Measurements from ENCODE around the gene LRRC70. TPM values are rescaled to one million over a fixed set of nuclear protein-coding genes. Genes with fewer than 3 reads are reported as not detected.
"Not testable (repeated sequence)": the region's sequence is repeated elsewhere in the genome, so short reads cannot be mapped to it uniquely, and the experiment has no call there.

Gene LRRC70
- total RNA-seq, 1 donor from 2014 or later: 0.64 TPM

- H3K4me2 ChIP-seq (ENCODE audit: low read length): no peak overlapping the region
- H3K27me3 ChIP-seq (ENCODE audit: insufficient read depth, low read length): no peaks in the 10 kb centered on the region
- no peak overlapping the region for H3K27ac ChIP-seq (ENCODE audit: low read depth, low read length)
- no peak overlapping the region for H3K27ac Mint-ChIP-seq (ENCODE audit: unreplicated experiment)
- H4K20me1 ChIP-seq (ENCODE audit: insufficient read depth, low read length): no peaks in the 10 kb centered on the region
- peaks cover 15% of the 10 kb centered on the region for H3K36me3 Mint-ChIP-seq (ENCODE audit: low read depth, unreplicated experiment)
- H3K4me1 ChIP-seq (ENCODE audit: insufficient read depth, low read length): no peaks in the 10 kb centered on the region
- no peak overlapping the region for H3K4me3 ChIP-seq (ENCODE audit: insufficient read depth, low read depth, low read length)
- FAIRE-seq (no peak), DNase-seq (ENCODE audit: low read depth) (no peak)
- H3K9ac ChIP-seq (ENCODE audit: low read length): no peak overlapping the region
- TF ChIP-seq CTCF (IDR thresholded peaks at IDR 0.05; ENCODE audit: insufficient read depth, low read depth, low read length): no peak
- no peak for TF ChIP-seq EZH2 (IDR thresholded peaks at IDR 0.05; ENCODE audit: insufficient read depth, low read length)
- no peaks in the 10 kb centered on the region for H3K79me2 ChIP-seq (ENCODE audit: insufficient read depth, low read length)
- no peak overlapping the region for H2AFZ ChIP-seq (ENCODE audit: low read depth, low read length)
- H3K9me3 Mint-ChIP-seq (ENCODE audit: unreplicated experiment): peaks cover 4% of the 10 kb centered on the region
- H3K36me3 ChIP-seq (ENCODE audit: insufficient read depth, low read length): peaks cover 6% of the 10 kb centered on the region
- H3K4me3 Mint-ChIP-seq (ENCODE audit: unreplicated experiment): no peak overlapping the region
- no peaks in the 10 kb centered on the region for H3K27me3 Mint-ChIP-seq (ENCODE audit: low read depth, unreplicated experiment)
- H3K9me3 ChIP-seq (ENCODE audit: insufficient read depth, low read depth, low read length): no peaks in the 10 kb centered on the region
- H3K4me1 Mint-ChIP-seq (ENCODE audit: low read depth, unreplicated experiment): no peaks in the 10 kb centered on the region
These were observed 16.7 kb upstream of the LRRC70 start for GRCh38 chr5:62561896-62562295.

GRCh38 chr5:62562867-62563266 is 15.8 kb upstream of the LRRC70 start:
- no peaks in the 10 kb centered on the region for H3K9me3 ChIP-seq (ENCODE audit: insufficient read depth, low read depth, low read length)
- Mint-ChIP-seq H3K36me3 (ENCODE audit: low read depth, unreplicated experiment) (peaks cover 18% of the 10 kb centered on the region), H3K4me3 (ENCODE audit: unreplicated experiment) (no peak overlapping the region), H3K4me1 (ENCODE audit: low read depth, unreplicated experiment) (no peaks in the 10 kb centered on the region), H3K27ac (ENCODE audit: unreplicated experiment) (no peak overlapping the region), H3K27me3 (ENCODE audit: low read depth, unreplicated experiment) (no peaks in the 10 kb centered on the region), H3K9me3 (ENCODE audit: unreplicated experiment) (peaks cover 8% of the 10 kb centered on the region)
- no peak overlapping the region for H3K4me2 ChIP-seq (ENCODE audit: low read length)
- no peak overlapping the region for H3K9ac ChIP-seq (ENCODE audit: low read length)
- H3K4me1 ChIP-seq (ENCODE audit: insufficient read depth, low read length): no peaks in the 10 kb centered on the region
- no peak for TF ChIP-seq CTCF (IDR thresholded peaks at IDR 0.05; ENCODE audit: insufficient read depth, low read depth, low read length)
- no peak for TF ChIP-seq EZH2 (IDR thresholded peaks at IDR 0.05; ENCODE audit: insufficient read depth, low read length)
- H3K4me3 ChIP-seq (ENCODE audit: insufficient read depth, low read depth, low read length): no peak overlapping the region
- DNase-seq (ENCODE audit: low read depth) (no peak), FAIRE-seq (no peak)
- H3K36me3 ChIP-seq (ENCODE audit: insufficient read depth, low read length): peaks cover 6% of the 10 kb centered on the region
- no peaks in the 10 kb centered on the region for H3K79me2 ChIP-seq (ENCODE audit: insufficient read depth, low read length)
- no peaks in the 10 kb centered on the region for H4K20me1 ChIP-seq (ENCODE audit: insufficient read depth, low read length)
- H3K27me3 ChIP-seq (ENCODE audit: insufficient read depth, low read length): no peaks in the 10 kb centered on the region
- H2AFZ ChIP-seq (ENCODE audit: low read depth, low read length): no peak overlapping the region
- H3K27ac ChIP-seq (ENCODE audit: low read depth, low read length): no peak overlapping the region

- Histone ChIP-seq H3K9me3 (ENCODE audit: insufficient read depth, low read depth, low read length) (no peaks in the 10 kb centered on the region), H4K20me1 (ENCODE audit: insufficient read depth, low read length) (no peaks in the 10 kb centered on the region), H3K4me2 (ENCODE audit: low read length) (no peak overlapping the region), H3K27me3 (ENCODE audit: insufficient read depth, low read length) (no peaks in the 10 kb centered on the region), H3K79me2 (ENCODE audit: insufficient read depth, low read length) (no peaks in the 10 kb centered on the region), H2AFZ (ENCODE audit: low read depth, low read length) (no peak overlapping the region), H3K36me3 (ENCODE audit: insufficient read depth, low read length) (peaks cover 6% of the 10 kb centered on the region), H3K4me1 (ENCODE audit: insufficient read depth, low read length) (no peaks in the 10 kb centered on the region), H3K4me3 (ENCODE audit: insufficient read depth, low read depth, low read length) (no peak overlapping the region), H3K9ac (ENCODE audit: low read length) (no peak overlapping the region), H3K27ac (ENCODE audit: low read depth, low read length) (no peak overlapping the region)
- Mint-ChIP-seq H3K27me3 (ENCODE audit: low read depth, unreplicated experiment) (no peaks in the 10 kb centered on the region), H3K4me3 (ENCODE audit: unreplicated experiment) (no peak overlapping the region), H3K9me3 (ENCODE audit: unreplicated experiment) (peaks cover 8% of the 10 kb centered on the region), H3K36me3 (ENCODE audit: low read depth, unreplicated experiment) (peaks cover 23% of the 10 kb centered on the region), H3K4me1 (ENCODE audit: low read depth, unreplicated experiment) (peaks cover under 1% of the 10 kb centered on the region), H3K27ac (ENCODE audit: unreplicated experiment) (no peak overlapping the region)
- FAIRE-seq: no peak
- DNase-seq (ENCODE audit: low read depth): no peak
- no peak for TF ChIP-seq EZH2 (IDR thresholded peaks at IDR 0.05; ENCODE audit: insufficient read depth, low read length)
- TF ChIP-seq CTCF (IDR thresholded peaks at IDR 0.05; ENCODE audit: insufficient read depth, low read depth, low read length): no peak
These were observed 14.5 kb upstream of the LRRC70 start for GRCh38 chr5:62564101-62564500.

GRCh38 chr5:62565740-62566139 is 12.9 kb upstream of the LRRC70 start:
- H3K4me2 ChIP-seq (ENCODE audit: low read length); DNase-seq (ENCODE audit: low read depth); H3K27ac Mint-ChIP-seq (ENCODE audit: unreplicated experiment); H3K4me1 ChIP-seq (ENCODE audit: insufficient read depth, low read length); H3K27ac ChIP-seq (ENCODE audit: low read depth, low read length); H3K9me3 Mint-ChIP-seq (ENCODE audit: unreplicated experiment); H2AFZ ChIP-seq (ENCODE audit: low read depth, low read length); H3K4me1 Mint-ChIP-seq (ENCODE audit: low read depth, unreplicated experiment); H3K27me3 Mint-ChIP-seq (ENCODE audit: low read depth, unreplicated experiment); FAIRE-seq; H3K4me3 Mint-ChIP-seq (ENCODE audit: unreplicated experiment); H3K4me3 ChIP-seq (ENCODE audit: insufficient read depth, low read depth, low read length); H3K9ac ChIP-seq (ENCODE audit: low read length); H3K9me3 ChIP-seq (ENCODE audit: insufficient read depth, low read depth, low read length); H3K36me3 ChIP-seq (ENCODE audit: insufficient read depth, low read length); H3K27me3 ChIP-seq (ENCODE audit: insufficient read depth, low read length); H3K79me2 ChIP-seq (ENCODE audit: insufficient read depth, low read length); H4K20me1 ChIP-seq (ENCODE audit: insufficient read depth, low read length): not testable (repeated sequence)
- H3K36me3 Mint-ChIP-seq (ENCODE audit: low read depth, unreplicated experiment): peaks cover 23% of the 10 kb centered on the region
